H1 (cell line): Measurements from ENCODE around the gene TEN1. TPM values are rescaled to one million over a fixed set of nuclear protein-coding genes. Genes with fewer than 3 reads are reported as not detected.

ENCODE experiments used
- CTCF ChIA-PET: fragments of 300-600 bp; sonication (Branson Sonifier 250); formaldehyde crosslinking; loops from one replicate; lab custom pipeline; 2021; ENCODE audit not compliant: partially characterized antibody; lab: Charles Lee
- POLR2A ChIA-PET: fragments of 300-600 bp; sonication (Branson Sonifier 250); formaldehyde crosslinking; loops from one replicate; lab custom pipeline; 2021; ENCODE audit warnings: inconsistent platforms; ENCODE audit not compliant: partially characterized antibody; lab: Charles Lee
- DNase-seq, 2 experiments: peaks; one replicate each; pipeline versions ENCODE4 v3.0.0 to v3.0.0-alpha.2; 2010 to 2022; ENCODE audit warnings: low spot score in 2 of 2, low read depth in 1 of 2, mixed read lengths in 1 of 2
- FAIRE-seq: peaks from 2 replicates; lab custom pipeline; 2011; peaks lifted over from hg19 to GRCh38; lab: Jason Lieb, UNC
- H2AFZ ChIP-seq: 2 replicates; pipeline ENCODE4 v1.8.1; 2012; ENCODE audit warnings: low read length, inconsistent platforms
- H2AK5ac ChIP-seq: 2 replicates; pipeline ENCODE4 v1.6.1; 2013; ENCODE audit warnings: low read depth, low read length
- H2BK120ac ChIP-seq: replicated peaks from 2 replicates; pipeline ENCODE3; 2013; ENCODE audit warnings: low read depth, low read length, inconsistent platforms
- H2BK12ac ChIP-seq: 2 replicates; pipeline ENCODE4 v1.6.1; 2013; ENCODE audit warnings: low read depth, low read length
- H2BK15ac ChIP-seq: 2 replicates; pipeline ENCODE4 v1.6.1; 2013; ENCODE audit warnings: low read length
- H2BK20ac ChIP-seq: 2 replicates; pipeline ENCODE4 v1.6.1; 2013; ENCODE audit warnings: low read length
- H2BK5ac ChIP-seq: 2 replicates; pipeline ENCODE4 v1.6.1; 2013; ENCODE audit warnings: low read depth, low read length
- H3K14ac ChIP-seq: 2 replicates; pipeline ENCODE4 v1.6.1; 2013; ENCODE audit warnings: inconsistent platforms; ENCODE audit not compliant: insufficient read length
- H3K18ac ChIP-seq: 2 replicates; pipeline ENCODE4 v1.6.1; 2013; ENCODE audit warnings: low read length; ENCODE audit errors: extremely low read depth
- H3K23ac ChIP-seq: 2 replicates; pipeline ENCODE4 v1.6.1; 2013; ENCODE audit warnings: inconsistent platforms; ENCODE audit not compliant: insufficient read length
- H3K23me2 ChIP-seq: 2 replicates; pipeline ENCODE4 v1.6.1; 2013; ENCODE audit warnings: low read depth, low read length
- H3K27ac ChIP-seq: 2 replicates; pipeline ENCODE4 v1.6.1; 2011; ENCODE audit warnings: low read depth, low read length, inconsistent platforms
- H3K27me3 ChIP-seq, 4 experiments: replicated peaks in 1 of 4; 1 replicate in 1 of 4; 2 replicates in 3 of 4; pipeline versions ENCODE4 v1.6.1 to v1.8.1; 2011 to 2013; ENCODE audit warnings: low read length in 3 of 4, mild to moderate bottlenecking in 3 of 4, inconsistent platforms in 2 of 4, mixed read lengths in 2 of 4, moderate library complexity in 1 of 4; ENCODE audit not compliant: control insufficient read depth in 3 of 4, insufficient read depth in 3 of 4; ENCODE audit errors: extremely low read depth in 1 of 4
- H3K36me3 ChIP-seq, 4 experiments: 2 replicates each; pipeline versions ENCODE4 v1.6.1 to v1.8.1; 2011 to 2013; ENCODE audit warnings: mild to moderate bottlenecking in 4 of 4, low read length in 3 of 4, moderate library complexity in 2 of 4, control low read depth in 1 of 4, inconsistent platforms in 1 of 4; ENCODE audit not compliant: insufficient read depth in 4 of 4, control insufficient read depth in 2 of 4
- H3K4ac ChIP-seq: replicated peaks from 2 replicates; pipeline ENCODE3; 2013; ENCODE audit warnings: low read length, low read depth, mixed read lengths, inconsistent platforms; ENCODE audit not compliant: insufficient read length
- H3K4me1 ChIP-seq, 4 experiments: replicated peaks in 1 of 4; 1 replicate in 1 of 4; 2 replicates in 3 of 4; pipeline versions ENCODE4 v1.6.1 to v1.8.1; 2011 to 2013; ENCODE audit warnings: low read length in 3 of 4, inconsistent platforms in 2 of 4, mixed read lengths in 1 of 4; ENCODE audit not compliant: insufficient read depth in 4 of 4, control insufficient read depth in 3 of 4
- H3K4me2 ChIP-seq, 2 experiments: 2 replicates each; pipeline versions ENCODE4 v1.6.1 to v1.8.1; 2011 to 2013; ENCODE audit warnings: low read depth in 2 of 2, low read length in 2 of 2, control low read depth in 1 of 2, inconsistent platforms in 1 of 2, mild to moderate bottlenecking in 1 of 2; ENCODE audit not compliant: insufficient read depth in 1 of 2
- H3K4me3 ChIP-seq, 4 experiments: fragments of 200-600, 300-600 bp in 1 of 4; sonication (generic), shearing (Covaris generic), sonication (Bioruptor Twin) in 1 of 4; 2 replicates each; pipeline versions ENCODE4 v1.5.1 to v1.8.1; 2011 to 2016; ENCODE audit warnings: low read length in 4 of 4, low read depth in 3 of 4, control low read depth in 2 of 4, inconsistent platforms in 2 of 4, mild to moderate bottlenecking in 2 of 4, mixed read lengths in 1 of 4, moderate library complexity in 1 of 4; ENCODE audit not compliant: insufficient read depth in 2 of 4; ENCODE audit errors: extremely low read depth in 1 of 4
- H3K56ac ChIP-seq: replicated peaks from 2 replicates; pipeline ENCODE3; 2013; ENCODE audit warnings: low read depth, mild to moderate bottlenecking, mixed read lengths, low read length, inconsistent platforms; ENCODE audit not compliant: insufficient read length
- H3K79me1 ChIP-seq: 2 replicates; pipeline ENCODE4 v1.6.1; 2013; ENCODE audit warnings: low read depth, low read length, control low read depth
- H3K79me2 ChIP-seq, 2 experiments: 2 replicates each; pipeline versions ENCODE4 v1.6.1 to v1.8.1; 2012 to 2013; ENCODE audit warnings: low read length in 2 of 2, mild to moderate bottlenecking in 2 of 2, inconsistent platforms in 1 of 2; ENCODE audit not compliant: insufficient read depth in 2 of 2, control insufficient read depth in 1 of 2
- H3K9ac ChIP-seq, 4 experiments: replicated peaks in 1 of 4; 1 replicate in 1 of 4; 2 replicates in 3 of 4; pipeline versions ENCODE4 v1.6.1 to v1.8.1; 2011 to 2013; ENCODE audit warnings: low read depth in 3 of 4, low read length in 3 of 4, control low read depth in 2 of 4, mild to moderate bottlenecking in 2 of 4, moderate library complexity in 2 of 4, inconsistent platforms in 1 of 4; ENCODE audit errors: extremely low read depth in 1 of 4
- H3K9me3 ChIP-seq, 2 experiments: 2 replicates each; pipeline versions ENCODE4 v1.6.1 to v1.8.1; 2012 to 2013; ENCODE audit warnings: mild to moderate bottlenecking in 2 of 2, moderate library complexity in 2 of 2, control low read depth in 1 of 2, inconsistent platforms in 1 of 2, low read depth in 1 of 2, low read length in 1 of 2, mixed read lengths in 1 of 2; ENCODE audit not compliant: insufficient read depth in 2 of 2
- H4K20me1 ChIP-seq, 2 experiments: replicated peaks in 1 of 2; 2 replicates each; pipeline versions ENCODE3 to v1.8.1; 2011 to 2013; ENCODE audit warnings: inconsistent platforms in 2 of 2, low read length in 2 of 2, mild to moderate bottlenecking in 1 of 2; ENCODE audit not compliant: insufficient read depth in 2 of 2, control insufficient read depth in 1 of 2
- H4K5ac ChIP-seq: 2 replicates; pipeline ENCODE4 v1.6.1; 2013; ENCODE audit warnings: low read length, low read depth, mixed read lengths, inconsistent platforms; ENCODE audit not compliant: insufficient read length
- H4K8ac ChIP-seq: 2 replicates; pipeline ENCODE4 v1.8.0; 2013; ENCODE audit warnings: mild to moderate bottlenecking, moderate library complexity, low read length, inconsistent platforms; ENCODE audit not compliant: insufficient read depth; ENCODE audit errors: extremely low read depth
- H4K91ac ChIP-seq: replicated peaks from 2 replicates; pipeline ENCODE3; 2013; ENCODE audit warnings: low read length, mixed read lengths, inconsistent platforms; ENCODE audit not compliant: insufficient read length
- CREB1 ChIP-seq: IDR thresholded peaks from 2 replicates; pipeline ENCODE4 v1.6.1; 2012; ENCODE audit warnings: inconsistent platforms
- KDM5A ChIP-seq: fragments of 200-600 bp; IDR thresholded peaks from 2 replicates; pipeline ENCODE4 v1.7.1; 2012; ENCODE audit warnings: mild to moderate bottlenecking, low read length, inconsistent platforms, mixed read lengths
- RFX5 ChIP-seq: IDR thresholded peaks from 2 replicates; pipeline ENCODE4 v1.6.1; 2011; ENCODE audit warnings: low read depth, low read length, improper control_type of control experiment, borderline replicate concordance
- SUZ12 ChIP-seq: fragments of 200-600 bp; sonication (generic); IDR thresholded peaks from 2 replicates; pipeline ENCODE4 v1.6.1; 2012; ENCODE audit warnings: mild to moderate bottlenecking, inconsistent platforms, low read length, moderate library complexity, mixed read lengths
- WGBS, 2 experiments: shearing (Covaris generic) in 1 of 2; methylation state at CpG; one replicate each; pipeline versions ENCODE4 v1.1.6 to v1.1.7; 2013 to 2015; ENCODE audit warnings: low lambda C conversion rate in 2 of 2, mixed read lengths in 2 of 2, inconsistent platforms in 1 of 2, low coverage in 1 of 2, missing lambda C conversion rate in 1 of 2; ENCODE audit not compliant: insufficient replicate concordance in 2 of 2, insufficient coverage in 1 of 2, insufficient read length in 1 of 2; ENCODE audit errors: extremely low coverage in 1 of 2, missing lambda C conversion rate in 1 of 2; 5-methylcytosine and 5-hydroxymethylcytosine counted together
- polyA plus RNA-seq, 7 experiments: library from polyadenylated mRNA; depleted of rRNA in 3 of 7; stranded (reverse) in 5 of 7; unstranded in 2 of 7; fragments of >200 nt in 5 of 7; fragments of 200-250 nt in 2 of 7; gene quantifications; 1 replicate in 5 of 7; 2 replicates in 1 of 7; 4 replicates in 1 of 7; pipeline versions ENCODE4 v1.2.1 to v1.2.3, GENCODE V29; 2011 to 2013; ENCODE audit warnings: missing spikeins in 2 of 7, mixed read lengths in 2 of 7
- total RNA-seq: library from RNA; stranded (reverse); fragmentation: NEBNext Ultra II Directional; extraction: Animal tissue kit (Norgen Biotek cat#: 25700); gene quantifications from 2 replicates; pipeline ENCODE4 v1.2.1, GENCODE V29; 2021

TEN1 gene
- total and polyA plus RNA-seq, 2 of the 8 experiments (the other 6 are each of a cell fraction or from before 2014, with no cell fraction given), result 15.9 to 18.7 TPM

- Histone ChIP-seq H4K20me1 (no peaks in the 10 kb centered on the region), H3K18ac (no peak overlapping the region), H3K4me1 (peaks cover 0 to 2% (median 0%) of the 10 kb centered on the region in 4 experiments; a peak in 1 of 7 replicates), H4K5ac (no peak overlapping the region), H3K9ac (no peak overlapping the region), H3K4me2 (no peak overlapping the region), H3K27me3 (no peaks in the 10 kb centered on the region), H3K79me2 (peaks cover 0 to 34% of the 10 kb centered on the region in 2 experiments; a peak in 2 of 4 replicates), H2BK15ac (no peak overlapping the region), H2AK5ac (no peak overlapping the region), H3K4me3 (no peak overlapping the region), H2BK5ac (no peak overlapping the region), H4K91ac (no peak overlapping the region), H2BK20ac (no peak overlapping the region), H2AFZ (no peak overlapping the region), H3K9me3 (no peaks in the 10 kb centered on the region), H3K56ac (no peak overlapping the region), H4K8ac (no peak overlapping the region), H2BK12ac (no peak overlapping the region), H3K23ac (no peak overlapping the region), H3K4ac (no peak overlapping the region), H2BK120ac (no peak overlapping the region), H3K79me1 (no peaks in the 10 kb centered on the region), H3K14ac (no peak overlapping the region), H3K27ac (no peak overlapping the region), H3K36me3 (peaks cover 0 to 4% (median 0%) of the 10 kb centered on the region in 4 experiments; a peak in 2 of 8 replicates), H3K23me2 (no peaks in the 10 kb centered on the region)
- TF ChIP-seq SUZ12 (no peak), RFX5 (no peak), CREB1 (no peak), KDM5A (no peak)
- DNase-seq (no peak), FAIRE-seq (no peak)
- 89% methylated on average over 6 of the region's 6 CpGs; no CpG with 5 or more reads in 1 of the 2 experiments for WGBS, 2 experiments
- CTCF ChIA-PET, result interaction anchor here (0.7 to 1.3 kb wide), 5 partner anchors 9 to 55 kb away, joined by 3 to 9 read pairs (median 4); partner anchors contain the start of gene CDK3
- POLR2A ChIA-PET, result interaction anchor here (0.6 to 0.7 kb wide), 2 partner anchors 32 to 115 kb away, joined by 4 read pairs; no protein-coding TSS in a partner anchor
These were observed 13.6 kb upstream of the TEN1 start for GRCh38 chr17:75965468-75965867.
